HL-60 (cell line): Measurements from ENCODE around the gene ZEB1.

ENCODE experiments used
- CTCF ChIP-seq: IDR thresholded peaks from one replicate; pipeline ENCODE4 v1.5.1; 2011; ENCODE audit warnings: low read length, control low read depth, inconsistent platforms; ENCODE audit not compliant: insufficient read depth
- POLR2AphosphoS5 ChIP-seq: IDR thresholded peaks from 2 replicates; pipeline ENCODE4 v1.6.1; 2012; ENCODE audit warnings: low read depth
- TF ChIP-seq, protein P1 (sequence below): IDR thresholded peaks from 2 replicates; pipeline ENCODE4 v1.6.1; 2012; ENCODE audit warnings: low read depth; ENCODE audit not compliant: insufficient replicate concordance

GRCh38 chr10:31315453-31315852 is 3.6 kb upstream of the ZEB1 start:
- TF ChIP-seq CTCF = no peak
- no peak for TF ChIP-seq POLR2AphosphoS5
- TF ChIP-seq, protein P1, sequence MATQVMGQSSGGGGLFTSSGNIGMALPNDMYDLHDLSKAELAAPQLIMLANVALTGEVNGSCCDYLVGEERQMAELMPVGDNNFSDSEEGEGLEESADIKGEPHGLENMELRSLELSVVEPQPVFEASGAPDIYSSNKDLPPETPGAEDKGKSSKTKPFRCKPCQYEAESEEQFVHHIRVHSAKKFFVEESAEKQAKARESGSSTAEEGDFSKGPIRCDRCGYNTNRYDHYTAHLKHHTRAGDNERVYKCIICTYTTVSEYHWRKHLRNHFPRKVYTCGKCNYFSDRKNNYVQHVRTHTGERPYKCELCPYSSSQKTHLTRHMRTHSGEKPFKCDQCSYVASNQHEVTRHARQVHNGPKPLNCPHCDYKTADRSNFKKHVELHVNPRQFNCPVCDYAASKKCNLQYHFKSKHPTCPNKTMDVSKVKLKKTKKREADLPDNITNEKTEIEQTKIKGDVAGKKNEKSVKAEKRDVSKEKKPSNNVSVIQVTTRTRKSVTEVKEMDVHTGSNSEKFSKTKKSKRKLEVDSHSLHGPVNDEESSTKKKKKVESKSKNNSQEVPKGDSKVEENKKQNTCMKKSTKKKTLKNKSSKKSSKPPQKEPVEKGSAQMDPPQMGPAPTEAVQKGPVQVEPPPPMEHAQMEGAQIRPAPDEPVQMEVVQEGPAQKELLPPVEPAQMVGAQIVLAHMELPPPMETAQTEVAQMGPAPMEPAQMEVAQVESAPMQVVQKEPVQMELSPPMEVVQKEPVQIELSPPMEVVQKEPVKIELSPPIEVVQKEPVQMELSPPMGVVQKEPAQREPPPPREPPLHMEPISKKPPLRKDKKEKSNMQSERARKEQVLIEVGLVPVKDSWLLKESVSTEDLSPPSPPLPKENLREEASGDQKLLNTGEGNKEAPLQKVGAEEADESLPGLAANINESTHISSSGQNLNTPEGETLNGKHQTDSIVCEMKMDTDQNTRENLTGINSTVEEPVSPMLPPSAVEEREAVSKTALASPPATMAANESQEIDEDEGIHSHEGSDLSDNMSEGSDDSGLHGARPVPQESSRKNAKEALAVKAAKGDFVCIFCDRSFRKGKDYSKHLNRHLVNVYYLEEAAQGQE = no peak
